CD4-positive, alpha-beta T cell treated with Interleukin-15 for 4 hours (primary cell): ENCODE results near the gene ZNF317.

Experiments
- DNase-seq: peaks from one replicate; pipeline ENCODE4 v3.0.0-alpha.2; 2020; ENCODE audit warnings: low spot score

The ZNF317 gene

DNA sequence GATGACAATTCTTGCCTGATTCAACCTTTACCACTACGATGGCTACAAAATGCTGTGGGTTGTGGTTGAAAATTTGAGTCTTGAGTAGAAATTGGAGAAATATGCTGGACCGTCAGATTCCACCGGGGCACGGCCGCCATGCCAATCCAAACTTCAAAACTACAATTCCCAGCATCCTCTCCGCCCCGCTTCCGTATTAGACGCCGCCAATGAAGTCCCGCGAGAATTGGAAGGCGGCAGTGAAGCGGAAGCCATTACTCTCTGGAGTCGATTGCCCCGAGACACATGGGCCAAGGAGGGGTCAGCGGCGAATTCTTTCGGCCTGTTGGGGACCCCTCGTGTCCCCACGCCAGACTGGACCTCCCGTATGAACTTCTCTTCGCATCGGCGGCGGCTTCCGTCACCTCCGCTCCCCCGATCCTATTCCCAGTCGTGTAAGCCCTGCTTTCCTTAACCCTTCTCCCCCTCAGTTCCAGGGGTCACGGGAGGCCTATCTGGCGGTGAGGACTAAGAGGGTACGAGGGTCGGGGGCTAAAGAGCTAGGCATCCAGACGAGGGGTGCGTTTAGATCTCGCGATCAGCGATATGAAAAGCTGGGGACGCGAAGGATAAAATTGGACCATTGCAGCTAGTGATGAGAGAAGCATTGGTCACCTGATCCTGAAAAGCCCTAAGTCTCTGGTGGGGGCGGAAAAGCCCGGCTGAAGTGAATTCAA lies at the start of gene ZNF317:
Gene ZNF317 (plus strand): TSS at position 239 of the 716 bp plus-strand sequence. CDS start 15,620 bp downstream, outside the sequence.
- DNase-seq = peak; percentile 92

DNA sequence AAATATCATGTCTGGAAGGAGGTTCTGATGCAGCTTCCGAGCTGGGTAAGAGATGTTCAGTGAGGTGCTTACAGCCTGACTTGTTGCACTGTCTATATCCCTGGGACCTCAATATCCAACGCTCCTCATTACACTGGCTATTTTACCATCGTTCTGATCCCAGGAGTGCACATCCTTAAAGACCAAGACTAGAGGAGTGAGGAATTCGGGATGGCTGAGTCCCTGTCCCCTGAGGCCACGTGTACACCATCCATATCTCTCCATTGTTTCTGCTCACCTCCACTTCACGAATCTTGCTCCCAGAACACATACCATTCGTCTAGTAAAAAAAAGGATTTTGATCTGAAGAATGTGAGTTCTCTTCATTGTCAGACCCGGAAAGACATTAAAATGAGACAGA lies 32.8 kb upstream of the ZNF317 start, which contains the start of gene OR7G2:
Gene OR7G2 (minus strand): TSS at position 101 of the 400 bp plus-strand sequence. CDS start 4,232 bp downstream, outside the sequence.
- no peak for DNase-seq

DNA sequence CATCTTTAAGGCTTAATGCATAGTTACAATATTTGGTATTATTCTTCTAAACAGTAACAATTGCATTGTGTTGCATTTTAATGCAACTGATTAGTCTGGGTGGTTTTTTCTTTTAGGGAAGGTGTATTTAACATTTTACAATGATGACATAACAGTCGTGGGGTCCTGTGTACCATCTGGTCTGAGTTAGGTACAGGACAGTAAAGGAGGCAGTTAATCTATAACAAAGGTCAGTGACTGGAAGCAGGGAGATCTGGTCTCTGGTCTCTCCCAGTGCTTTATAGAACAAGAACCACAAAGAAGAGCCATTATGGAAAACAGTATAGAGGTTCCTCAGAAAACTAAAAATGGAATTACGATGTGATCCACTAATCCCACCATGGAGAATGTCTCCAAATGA lies 30.2 kb upstream of the ZNF317 start:
- no peak for DNase-seq

DNA sequence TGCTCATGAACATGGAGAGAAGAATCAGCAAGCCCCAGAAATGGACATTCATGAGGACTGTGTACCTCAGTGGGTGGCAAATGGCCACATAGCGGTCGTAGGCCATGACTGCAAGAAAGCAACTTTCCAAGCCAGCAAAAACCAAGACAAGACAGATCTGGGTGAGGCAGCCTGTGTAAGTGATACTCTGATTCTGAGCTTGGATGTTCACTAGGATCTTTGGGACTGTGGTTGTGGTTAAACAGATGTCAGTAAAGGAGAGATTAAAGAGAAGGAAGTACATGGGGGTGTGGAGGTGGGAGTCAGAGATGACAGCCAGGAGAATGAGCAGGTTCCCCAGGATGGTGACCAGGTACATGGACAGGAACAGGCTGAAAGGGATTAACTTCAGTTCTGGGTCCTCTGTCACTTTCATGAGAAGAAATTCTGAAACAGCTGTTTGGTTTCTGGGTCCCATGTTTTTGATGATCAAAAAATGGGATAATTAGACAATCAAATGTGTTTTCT lies 24.8 kb upstream of the ZNF317 start, which contains the start of gene OR7G1:
Gene OR7G1 (minus strand): TSS at position 457 of the 507 bp plus-strand sequence. CDS start 0 bp downstream, at position 457.
- no peak for DNase-seq

DNA sequence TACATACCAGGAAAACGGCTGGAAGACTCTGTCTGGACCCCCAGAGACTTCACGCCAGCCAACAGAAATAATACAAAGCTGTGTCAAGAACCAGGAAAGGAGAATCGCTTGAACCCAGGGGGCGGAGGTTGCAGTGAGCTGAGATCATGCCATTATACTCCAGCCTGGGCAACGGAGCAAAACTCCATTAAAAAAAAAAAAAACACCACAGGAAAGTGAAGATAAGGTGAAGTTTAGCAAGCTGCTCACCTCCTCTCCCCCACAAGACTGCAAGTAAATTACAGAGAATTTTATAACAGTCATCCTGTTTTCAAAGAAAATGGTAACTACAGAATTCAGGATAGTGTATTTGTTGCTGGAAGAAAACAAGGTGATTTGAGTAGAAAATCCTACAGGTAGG lies 23.6 kb upstream of the ZNF317 start:
- no peak for DNase-seq

DNA sequence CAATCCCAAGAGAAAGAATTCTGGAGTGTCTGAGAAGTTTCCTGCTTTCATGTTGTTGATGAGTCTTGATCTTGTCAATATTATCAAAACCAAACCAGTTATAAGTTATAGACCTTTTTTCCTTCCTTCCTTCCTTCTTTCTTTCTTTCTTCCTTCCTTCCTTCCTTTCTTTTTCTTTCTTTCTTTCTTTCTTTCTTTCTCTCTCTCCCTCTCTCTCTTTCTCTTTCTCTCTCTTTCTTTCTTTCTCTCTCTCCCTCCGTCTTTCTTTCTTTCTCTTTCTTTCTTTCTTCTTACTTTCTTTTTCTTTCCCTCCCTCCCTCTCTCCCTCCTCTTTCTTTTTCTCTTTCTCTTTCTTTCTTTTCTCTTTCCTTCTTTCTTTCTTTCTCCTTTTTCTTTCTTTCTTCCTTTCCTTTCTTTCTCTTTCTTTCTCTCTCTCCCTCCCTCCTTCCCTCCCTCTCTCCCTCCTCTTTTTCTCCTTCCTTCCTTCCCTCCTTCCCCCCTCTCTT lies 13.2 kb upstream of the ZNF317 start, which contains the start of gene OR7G3:
Gene OR7G3 (minus strand): TSS at position 51 of the 506 bp plus-strand sequence. CDS start 0 bp downstream, at position 51.
- DNase-seq = no peak

DNA sequence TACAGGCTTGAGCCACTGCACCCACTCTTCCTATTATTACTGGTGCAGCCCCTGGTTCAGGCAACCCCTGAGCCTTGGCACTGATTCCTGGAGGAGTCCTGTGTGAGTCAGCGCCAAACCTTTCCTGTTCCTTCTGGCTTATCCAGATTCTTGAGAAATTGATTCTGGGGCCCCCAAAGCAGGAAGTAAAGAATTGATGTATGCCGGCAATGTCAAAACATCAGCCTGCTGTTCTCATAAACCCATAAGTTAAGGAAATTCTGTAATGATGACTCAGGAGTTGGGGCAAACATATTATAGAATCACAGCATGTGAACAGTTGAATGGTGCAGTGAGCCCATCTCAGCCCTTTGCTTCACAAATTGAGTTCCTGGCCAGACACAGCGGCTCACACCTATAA lies 12.0 kb upstream of the ZNF317 start:
- no peak for DNase-seq

DNA sequence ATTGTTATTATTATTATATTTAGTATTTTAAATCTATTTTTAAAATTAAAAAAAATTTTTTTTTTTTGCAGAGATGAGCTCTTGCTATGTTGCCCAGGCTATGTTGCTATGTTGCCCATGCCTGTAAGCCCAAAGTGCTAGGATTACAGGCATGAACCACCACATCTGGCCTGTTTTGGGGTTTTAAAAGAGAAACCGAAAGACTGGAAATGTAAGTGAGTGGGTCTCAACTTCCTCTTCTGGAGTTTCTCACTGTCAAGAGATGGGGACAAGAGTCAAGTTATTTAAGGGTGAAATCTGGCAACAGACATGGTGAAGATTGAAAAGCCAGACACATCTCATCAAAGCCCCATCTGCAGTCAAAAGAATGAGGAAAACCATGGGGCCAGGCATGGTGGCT lies 9.2 kb upstream of the ZNF317 start:
- DNase-seq = no peak

DNA sequence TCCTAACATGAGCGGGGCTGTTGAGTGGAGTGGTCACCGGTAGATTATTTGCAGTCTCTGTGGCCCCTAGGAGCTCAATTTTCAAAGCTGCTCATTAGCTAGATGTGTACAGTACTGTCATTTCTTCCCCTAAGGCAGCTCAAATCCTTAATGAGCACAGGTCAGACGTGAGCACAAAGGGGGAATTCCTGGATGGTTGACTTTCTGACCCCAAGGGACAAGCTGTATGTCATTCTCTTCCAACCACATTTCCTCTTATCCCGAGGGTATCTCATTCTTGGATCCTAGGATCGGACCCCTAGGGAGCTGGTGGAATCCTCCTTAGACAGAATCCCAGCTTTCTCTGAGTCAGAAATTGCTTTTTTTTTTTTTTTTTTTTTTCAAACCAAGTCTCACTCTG lies 7.8 kb upstream of the ZNF317 start:
- no peak for DNase-seq

DNA sequence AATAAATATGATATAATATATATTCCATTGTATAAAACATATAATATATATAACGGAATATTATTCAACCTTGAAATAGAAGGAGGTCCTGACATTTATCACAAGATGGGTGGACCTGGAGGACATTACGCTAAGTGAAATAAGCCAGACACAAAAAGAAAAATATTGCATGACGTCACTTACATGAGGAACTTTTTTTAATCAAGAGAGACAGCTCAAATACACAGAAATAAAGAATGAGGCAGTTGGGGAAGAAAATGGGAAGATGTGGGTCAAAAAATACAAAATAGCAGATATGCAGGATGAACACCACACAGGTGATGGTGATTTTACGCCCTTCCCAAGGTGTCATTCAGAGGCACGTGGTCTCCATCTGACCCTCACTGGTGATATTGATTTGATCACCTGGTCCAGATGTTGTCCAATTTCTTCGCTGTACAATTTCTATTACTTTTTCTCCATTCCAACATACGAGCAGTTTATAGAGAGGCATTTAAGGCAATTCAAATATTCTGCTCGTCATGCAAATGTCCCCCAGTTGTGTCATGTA lies 513 bp upstream of the ZNF317 start:
- DNase-seq = no peak

DNA sequence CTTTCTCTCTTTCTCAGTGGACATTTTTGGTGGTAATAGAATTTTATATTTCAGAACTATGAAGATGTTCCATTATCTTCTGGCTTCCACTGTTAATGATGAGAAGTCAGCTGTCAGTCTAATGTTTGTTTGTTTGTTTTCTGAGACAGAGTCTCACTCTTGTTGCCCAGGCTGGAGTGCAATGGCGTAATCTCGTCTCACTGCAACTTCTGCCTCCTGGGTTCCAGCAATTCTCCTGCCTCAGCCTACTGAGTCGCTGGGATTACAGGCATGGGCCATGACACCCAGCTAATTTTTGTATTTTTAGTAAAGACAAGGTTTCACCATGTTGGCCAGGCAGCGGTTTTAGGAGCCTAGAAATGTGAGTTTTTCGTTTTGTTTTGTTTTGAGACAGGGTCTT lies 4.7 kb downstream of the ZNF317 start:
- no peak for DNase-seq

DNA sequence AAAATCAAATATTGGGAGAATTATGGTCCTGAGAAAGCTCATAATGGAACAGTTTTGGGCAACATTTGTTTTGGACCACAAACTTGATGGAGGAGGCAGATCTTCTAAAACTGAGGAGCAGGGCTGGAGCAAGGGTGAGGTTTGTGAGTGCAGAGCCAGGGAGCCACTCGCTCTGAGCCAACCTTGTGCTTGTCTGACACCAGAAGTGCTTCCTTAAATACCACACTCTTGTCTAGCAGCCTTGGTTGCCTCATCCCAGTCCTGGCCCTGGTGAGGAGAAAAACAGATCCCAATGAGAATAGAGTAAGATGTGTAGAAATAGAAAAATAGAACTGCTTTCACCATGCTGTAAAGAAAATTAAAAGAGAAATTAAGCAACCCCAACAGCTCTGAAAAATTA lies 6.7 kb downstream of the ZNF317 start:
- DNase-seq = no peak

DNA sequence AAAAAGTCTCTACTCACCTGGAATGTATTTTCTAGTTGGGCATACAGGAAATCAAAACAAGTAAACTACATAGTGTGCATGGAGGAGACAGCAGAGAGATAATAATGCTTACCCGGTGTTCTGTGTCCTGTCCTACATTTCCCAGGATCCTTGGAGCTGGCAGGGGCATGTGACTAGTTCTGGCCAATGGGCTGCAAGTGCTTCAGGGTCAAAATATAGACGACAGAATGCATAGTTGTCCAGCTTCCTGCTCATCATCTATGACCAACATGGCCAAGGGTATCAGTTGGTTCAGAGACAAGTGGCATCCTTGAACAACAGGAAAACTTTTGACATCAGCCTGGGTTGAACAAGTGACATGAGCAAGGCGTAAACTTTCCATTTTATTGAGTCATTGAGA lies 8.5 kb downstream of the ZNF317 start:
- no peak for DNase-seq

DNA sequence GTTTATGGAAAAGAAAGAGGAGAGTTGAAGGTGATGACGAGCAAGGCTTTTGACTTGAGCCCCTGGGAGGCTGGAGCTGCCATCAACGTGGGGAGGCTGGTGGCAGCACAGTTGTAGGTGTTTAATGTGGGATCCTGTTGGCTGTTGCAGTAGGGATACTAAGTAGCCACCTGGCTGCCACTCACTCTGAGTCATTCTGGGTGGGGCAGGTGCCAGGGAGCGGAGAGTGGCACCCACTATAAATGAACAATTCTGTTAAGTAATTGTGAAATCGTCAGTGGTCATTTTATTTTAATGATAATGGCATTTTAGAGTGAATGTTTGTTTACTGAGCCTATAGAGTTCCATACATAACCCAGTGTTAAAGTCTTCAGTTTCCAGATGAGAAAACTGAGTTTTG lies 9.8 kb downstream of the ZNF317 start:
- DNase-seq = no peak

DNA sequence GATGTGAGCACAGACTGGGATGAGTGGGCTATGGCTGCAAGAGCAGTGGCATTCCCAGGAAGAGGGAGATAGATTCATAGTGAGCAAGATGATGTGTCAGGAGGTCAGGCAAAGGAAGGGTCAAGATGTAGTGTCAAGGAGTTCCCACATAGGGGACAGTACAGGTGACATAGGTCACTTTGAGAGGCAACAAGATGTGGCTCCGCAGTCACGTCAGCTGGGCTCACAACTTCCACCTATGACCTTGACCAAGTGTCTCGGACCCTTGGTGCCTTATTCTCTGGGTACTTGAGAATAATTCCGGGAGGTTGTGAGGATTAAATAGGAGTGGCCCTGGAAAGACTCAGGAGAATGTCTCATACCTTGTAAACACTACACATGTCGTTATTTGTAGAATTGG lies 10.5 kb downstream of the ZNF317 start:
- no peak for DNase-seq

DNA sequence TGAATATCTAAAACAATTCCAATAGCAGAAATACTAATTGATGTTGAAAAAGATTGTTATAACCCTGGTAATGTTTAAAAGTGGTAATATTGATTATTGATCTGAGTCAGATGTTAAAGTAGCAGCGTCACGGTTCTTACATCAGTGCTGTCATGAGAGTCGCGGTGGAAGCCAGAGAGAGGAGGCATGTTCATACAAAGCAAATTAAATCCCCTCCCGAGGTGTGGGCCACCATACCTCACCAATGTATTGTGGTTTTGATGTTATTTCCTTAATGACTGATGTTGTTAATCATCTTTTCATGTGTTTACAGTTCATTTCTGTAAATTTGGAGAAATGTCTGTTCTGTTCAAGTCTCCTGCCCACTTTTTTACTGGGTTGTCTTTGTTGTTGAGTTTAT lies 11.2 kb downstream of the ZNF317 start:
- DNase-seq = peak; percentile 18

DNA sequence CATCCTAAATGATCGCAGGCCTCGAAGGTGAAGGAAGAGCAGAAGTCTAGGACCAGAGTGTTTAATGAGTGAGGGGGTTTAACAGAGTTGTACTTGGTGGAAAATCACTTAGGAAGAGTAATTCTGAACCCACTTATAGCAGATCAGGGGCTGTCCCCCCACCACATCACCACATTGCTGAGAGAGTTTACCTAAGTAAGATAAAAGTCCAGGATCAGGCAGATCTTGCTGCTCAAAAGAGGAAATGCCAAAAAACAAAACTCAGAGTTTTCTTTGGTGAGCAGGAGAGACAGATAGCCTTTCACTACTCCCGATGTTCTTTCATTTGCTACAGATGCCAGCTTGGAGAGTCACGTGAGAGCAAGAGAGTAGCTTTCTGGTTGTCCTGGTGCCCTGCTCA lies 15.4 kb downstream of the ZNF317 start:
- no peak for DNase-seq

DNA sequence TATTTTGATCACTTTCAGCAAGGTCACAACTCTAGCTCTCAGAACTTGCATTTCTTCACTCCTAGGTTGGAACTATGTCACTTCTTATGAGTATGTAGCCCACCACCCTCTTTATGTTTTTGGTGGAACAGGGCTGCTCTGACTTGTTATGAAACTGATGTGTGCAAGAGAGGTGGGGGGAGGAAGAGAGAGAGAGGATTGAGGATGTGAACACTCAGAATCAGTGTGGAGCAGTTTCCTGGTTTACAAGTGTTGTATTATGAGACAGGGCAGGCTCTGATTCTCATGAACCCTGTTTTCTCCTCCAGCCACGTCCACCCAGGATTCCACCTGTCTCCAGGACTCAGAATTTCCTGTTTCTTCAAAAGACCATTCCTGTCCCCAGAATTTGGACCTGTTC lies 16.1 kb downstream of the ZNF317 start:
- DNase-seq = no peak

DNA sequence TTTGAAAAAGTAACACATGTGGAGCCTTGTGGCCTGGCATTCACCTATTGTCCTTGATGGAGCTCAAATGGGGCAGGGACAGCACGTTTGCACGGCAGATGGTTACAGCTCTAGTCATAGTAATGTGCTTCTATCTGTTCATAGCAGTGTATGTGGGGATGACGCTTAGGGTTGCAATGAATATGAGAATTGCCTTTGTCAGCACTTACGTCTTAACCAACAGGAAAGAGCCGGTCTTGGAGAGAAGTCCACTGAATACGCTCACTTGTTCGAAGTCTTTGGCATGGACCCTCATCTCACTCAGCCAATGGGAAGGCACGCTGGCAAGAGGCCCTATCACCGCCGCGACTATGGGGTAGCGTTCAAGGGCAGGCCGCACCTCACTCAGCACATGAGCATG lies 19.7 kb downstream of the ZNF317 start:
- no peak for DNase-seq

DNA sequence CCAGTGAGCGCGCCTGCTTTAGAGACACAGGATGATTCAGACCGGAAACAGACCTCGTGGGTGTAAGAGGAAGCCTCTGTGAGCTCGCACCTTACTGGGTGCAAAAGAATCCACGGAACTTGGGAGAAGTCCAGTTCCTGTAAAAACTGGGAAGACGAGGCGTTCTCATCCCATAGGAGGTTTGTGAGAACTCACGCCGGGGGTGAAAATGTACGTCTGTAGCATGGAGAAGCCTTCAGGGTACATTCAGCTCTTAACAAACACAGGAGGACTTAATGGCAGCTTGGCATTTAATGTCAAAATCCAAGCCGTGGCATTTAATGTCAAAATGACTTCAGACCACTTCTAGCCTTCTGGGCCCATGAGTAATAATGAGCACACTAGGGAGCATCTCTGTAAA lies 21.2 kb downstream of the ZNF317 start:
- DNase-seq = no peak

DNA sequence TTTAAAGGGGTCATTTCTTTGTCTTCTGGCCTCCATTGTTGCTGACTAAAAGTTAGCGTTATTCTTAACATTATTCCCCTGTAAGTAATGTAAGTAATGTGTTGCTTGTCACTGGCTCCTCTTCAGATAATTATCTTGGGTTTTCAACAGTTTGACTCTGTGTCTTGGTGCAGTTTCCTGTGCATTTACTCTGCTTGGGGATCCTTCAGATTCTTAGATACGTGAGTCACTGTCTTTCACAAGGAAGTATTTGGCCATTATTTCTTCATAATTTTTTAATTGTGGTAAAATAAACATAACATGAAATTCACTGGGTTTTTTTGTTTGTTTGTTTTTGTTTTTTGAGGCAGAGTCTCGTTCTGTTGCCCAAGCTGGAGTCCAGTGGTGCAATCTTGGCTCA lies 25.1 kb downstream of the ZNF317 start:
- DNase-seq = no peak

DNA sequence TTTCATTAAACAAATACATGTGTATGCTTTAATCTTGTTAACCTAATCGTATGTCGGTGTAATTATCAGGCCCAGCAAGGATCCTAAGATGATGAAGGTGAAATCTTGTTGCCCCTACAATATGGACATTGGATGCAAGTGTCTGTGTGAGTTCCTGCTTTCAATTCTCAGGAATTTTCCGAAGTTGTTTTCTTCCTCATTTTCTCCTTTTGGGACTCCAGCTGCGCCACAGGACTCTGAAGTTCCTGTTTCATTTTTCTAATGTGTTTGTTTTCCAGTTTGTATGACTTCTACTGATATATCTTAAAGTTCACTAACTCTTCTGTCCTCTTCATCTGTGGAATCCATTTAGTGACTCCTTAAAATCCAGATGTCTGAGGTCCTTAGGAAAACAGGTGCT lies 26.6 kb downstream of the ZNF317 start:
- DNase-seq = no peak

DNA sequence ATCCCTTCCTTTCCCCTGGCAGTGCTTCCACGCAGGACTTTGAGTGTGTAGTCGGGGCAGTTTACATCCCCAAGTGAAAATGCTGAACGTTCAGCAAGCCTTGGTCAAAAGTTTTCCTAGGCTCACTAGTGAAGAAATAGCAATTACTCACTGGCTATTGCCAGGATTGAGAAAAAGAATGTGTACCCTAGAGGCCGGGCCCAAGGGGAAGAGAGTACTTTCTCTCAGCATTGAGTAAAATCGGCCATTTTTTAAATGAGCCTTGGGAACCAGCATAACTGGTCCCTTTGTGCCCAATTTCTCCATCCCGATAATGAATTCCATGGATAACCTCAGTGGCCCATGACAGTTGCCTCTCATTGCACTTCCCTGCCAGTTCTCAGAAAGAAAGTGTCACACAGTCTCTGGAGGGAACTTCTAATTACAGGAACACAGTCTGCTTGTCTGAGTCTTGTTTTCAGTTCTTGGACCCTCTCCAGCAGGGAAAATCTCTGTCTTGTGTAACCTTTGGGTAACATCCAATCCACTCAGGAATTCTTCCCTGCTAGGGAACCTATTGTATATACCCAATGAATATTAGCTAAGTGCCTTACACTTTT lies 31.3 kb downstream of the ZNF317 start:
- no peak for DNase-seq
